HUES6 (cell line): ENCODE results near the gene IRAK4.

Experiments used
- H3K27ac ChIP-seq: 2 replicates; pipeline ENCODE4 v1.7.0; 2013; ENCODE audit warnings: low read depth, mild to moderate bottlenecking, low read length, inconsistent platforms
- H3K27me3 ChIP-seq: 2 replicates; pipeline ENCODE4 v1.6.1; 2013; ENCODE audit warnings: low read length; ENCODE audit not compliant: control insufficient read depth, insufficient read depth
- H3K36me3 ChIP-seq: 2 replicates; pipeline ENCODE4 v1.6.1; 2013; ENCODE audit warnings: low read length; ENCODE audit not compliant: control insufficient read depth, insufficient read depth
- H3K4me1 ChIP-seq: 2 replicates; pipeline ENCODE4 v1.6.1; 2013; ENCODE audit warnings: low read length; ENCODE audit not compliant: control insufficient read depth, insufficient read depth
- H3K4me3 ChIP-seq: 2 replicates; pipeline ENCODE4 v1.5.1; 2013; ENCODE audit warnings: low read depth, low read length
- H3K9ac ChIP-seq: one replicate; pipeline ENCODE4 v1.6.1; 2013; ENCODE audit warnings: mild to moderate bottlenecking, low read length
- H3K9me3 ChIP-seq: 2 replicates; pipeline ENCODE4 v1.6.1; 2013; ENCODE audit warnings: low read depth, low read length; ENCODE audit not compliant: control insufficient read depth, insufficient read depth

IRAK4 gene

DNA sequence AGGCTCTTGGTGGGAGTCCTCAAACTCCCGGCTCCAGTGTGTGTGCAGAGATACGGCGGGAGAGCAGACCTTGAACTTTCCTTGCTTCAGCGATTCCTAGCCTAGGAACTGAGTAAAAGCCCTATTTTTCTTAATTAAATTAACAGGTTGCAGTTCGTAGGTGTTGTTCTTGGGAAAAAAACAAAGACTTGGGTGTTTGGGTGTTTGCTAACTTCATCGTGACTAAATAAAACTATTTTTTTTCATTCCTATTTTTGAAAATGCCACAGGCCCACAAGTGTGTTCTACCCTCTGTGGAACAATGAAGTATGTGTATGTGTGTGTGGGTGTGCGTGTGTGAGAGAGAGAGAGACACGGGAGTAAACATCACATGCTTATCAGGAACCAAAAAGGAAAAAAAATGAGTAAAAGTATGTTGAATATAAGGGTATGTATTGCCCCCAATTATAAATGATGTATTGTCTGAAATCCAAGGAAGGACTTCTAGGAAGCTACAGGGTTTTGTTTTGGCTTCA is 77.8 kb downstream of the IRAK4 start:
- Histone ChIP-seq H3K9ac (peak overlapping the region; percentile 79), H3K27me3 (peaks cover 36% of the 10 kb centered on the region), H3K4me1 (0 out of 2 replicates have a peak, but pooled peaks cover 4% of the 10 kb centered on the region), H3K4me3 (peak overlapping the region; percentile 85), H3K36me3 (no peaks in the 10 kb centered on the region), H3K27ac (no peak overlapping the region), H3K9me3 (no peaks in the 10 kb centered on the region)
